RWPE1 (cell line): ENCODE results near the gene FHL3.

Experiments
- CTCF ChIA-PET: fragments of 350-600 bp; sonication (Branson Sonifier 250); formaldehyde crosslinking; extraction: SDS; loops from one replicate; lab custom pipeline; 2021; lab: Yijun Ruan, JAX
- POLR2A ChIA-PET: fragments of 400-600 bp; formaldehyde crosslinking; extraction: SDS; loops from one replicate; lab custom pipeline; 2020; ENCODE audit warnings: antibody characterized with exemption; ENCODE audit not compliant: low non-redundant PET; lab: Yijun Ruan, JAX
- DNase-seq: peaks from one replicate; pipeline ENCODE4 v3.0.0; 2012; ENCODE audit warnings: low spot score
- H3K27ac ChIP-seq: fragments of 450-650 bp; 2 replicates; pipeline ENCODE4 v1.5.1; 2017
- TF ChIP-seq, protein P1 (sequence below): fragments of 450-650 bp; conservative IDR thresholded peaks from 2 replicates; pipeline ENCODE4 v1.5.1; 2017; ENCODE audit warnings: low read depth, mild to moderate bottlenecking

FHL3 gene

GRCh38 chr1:38047603-38048141 is 42.4 kb upstream of the FHL3 start:
- peak overlapping the region; percentile 69 for H3K27ac ChIP-seq
- ChIA-PET POLR2A (no interaction called here), CTCF (interaction anchor here (0.6 to 0.7 kb wide), 2 partner anchors 15 to 145 kb away, joined by 3 to 4 read pairs; no protein-coding TSS in a partner anchor)
- TF ChIP-seq, protein P1, sequence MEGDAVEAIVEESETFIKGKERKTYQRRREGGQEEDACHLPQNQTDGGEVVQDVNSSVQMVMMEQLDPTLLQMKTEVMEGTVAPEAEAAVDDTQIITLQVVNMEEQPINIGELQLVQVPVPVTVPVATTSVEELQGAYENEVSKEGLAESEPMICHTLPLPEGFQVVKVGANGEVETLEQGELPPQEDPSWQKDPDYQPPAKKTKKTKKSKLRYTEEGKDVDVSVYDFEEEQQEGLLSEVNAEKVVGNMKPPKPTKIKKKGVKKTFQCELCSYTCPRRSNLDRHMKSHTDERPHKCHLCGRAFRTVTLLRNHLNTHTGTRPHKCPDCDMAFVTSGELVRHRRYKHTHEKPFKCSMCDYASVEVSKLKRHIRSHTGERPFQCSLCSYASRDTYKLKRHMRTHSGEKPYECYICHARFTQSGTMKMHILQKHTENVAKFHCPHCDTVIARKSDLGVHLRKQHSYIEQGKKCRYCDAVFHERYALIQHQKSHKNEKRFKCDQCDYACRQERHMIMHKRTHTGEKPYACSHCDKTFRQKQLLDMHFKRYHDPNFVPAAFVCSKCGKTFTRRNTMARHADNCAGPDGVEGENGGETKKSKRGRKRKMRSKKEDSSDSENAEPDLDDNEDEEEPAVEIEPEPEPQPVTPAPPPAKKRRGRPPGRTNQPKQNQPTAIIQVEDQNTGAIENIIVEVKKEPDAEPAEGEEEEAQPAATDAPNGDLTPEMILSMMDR = no peak
- DNase-seq = no peak

DNA sequence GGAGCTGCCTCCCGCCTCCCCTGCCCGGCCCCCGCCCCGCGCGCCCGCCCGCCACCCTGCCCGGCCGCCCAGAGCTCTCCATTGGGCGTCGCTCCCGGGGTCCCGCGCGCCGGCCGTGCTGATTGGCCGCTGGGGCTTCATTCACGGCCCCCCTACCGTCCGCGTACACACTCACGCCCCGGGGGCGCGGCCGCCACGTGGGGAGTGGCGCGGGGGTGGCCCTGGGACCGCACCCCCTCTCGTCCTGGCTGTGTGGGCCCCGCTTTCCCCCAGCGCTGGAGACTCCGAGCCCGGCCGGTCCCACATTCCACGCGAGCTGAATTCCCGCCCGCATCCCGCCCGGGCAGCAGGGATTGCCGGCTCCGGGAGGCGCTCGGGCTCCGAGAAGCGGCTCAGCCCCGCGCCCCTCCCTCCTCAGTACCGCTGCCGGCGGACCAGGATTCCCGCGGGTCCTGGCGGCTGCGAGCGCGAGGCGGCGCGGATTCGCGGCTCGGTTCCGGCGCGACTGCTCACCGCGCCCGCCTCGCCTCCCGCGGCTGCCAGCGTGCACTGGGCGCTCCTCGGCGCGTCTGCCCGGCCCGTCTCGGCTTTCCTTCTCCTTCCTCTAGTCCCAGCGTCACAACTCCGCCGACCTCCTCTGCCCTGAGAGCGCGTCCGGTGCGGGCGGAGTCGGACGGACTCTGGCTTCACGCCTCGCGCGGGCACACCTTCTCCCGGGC is 41.7 kb upstream of the FHL3 start:
- ChIA-PET POLR2A (no interaction called here), CTCF (interaction anchor here (0.6 to 0.8 kb wide), 2 partner anchors 90 to 97 kb away, joined by 3 to 5 read pairs; no protein-coding TSS in a partner anchor)
- H3K27ac ChIP-seq = peak overlapping the region; percentile 69
- peak; percentile 85 for DNase-seq
- TF ChIP-seq, protein P1 = no peak

- no peak for DNase-seq
- peak within 1 kb of the TSS; percentile 69 for H3K27ac ChIP-seq
- CTCF ChIA-PET = interaction anchor here (0.6 to 1.1 kb wide), 3 partner anchors 19 to 97 kb away, joined by 3 to 7 read pairs (median 5); no protein-coding TSS in a partner anchor
- POLR2A ChIA-PET = no interaction called here
- TF ChIP-seq, protein P1 = no peak
Observed at GRCh38 chr1:38046333-38046883, 41.1 kb upstream of the FHL3 start, which contains the start of gene POU3F1. POU3F1 (minus strand) TSS chr1:38046793; CDS start chr1:38046743, 50 bp downstream.

- no peak for DNase-seq
- POLR2A ChIA-PET = no interaction called here
- CTCF ChIA-PET = interaction anchor here (0.5 to 1.1 kb wide), 3 partner anchors 19 to 660 kb away, joined by 3 to 7 read pairs (median 6); no protein-coding TSS in a partner anchor
- no peak overlapping the region for H3K27ac ChIP-seq
- TF ChIP-seq, protein P1 = no peak
Observed at GRCh38 chr1:38045401-38046332, 40.4 kb upstream of the FHL3 start.

- ChIA-PET CTCF (interaction anchor here (0.5 to 0.7 kb wide), 3 partner anchors 18 to 63 kb away, joined by 3 to 4 read pairs (median 3); no protein-coding TSS in a partner anchor), POLR2A (no interaction called here)
- DNase-seq = no peak
- H3K27ac ChIP-seq = no peak overlapping the region
- TF ChIP-seq, protein P1 = no peak
Observed at GRCh38 chr1:38044221-38045215, 39.2 kb upstream of the FHL3 start.
